Left colon (tissue), 2 donors: ENCODE measurements around the gene RPS17. TPM values are rescaled to one million over a fixed set of nuclear protein-coding genes. Genes with fewer than 3 reads are reported as not detected.
"Not testable (repeated sequence)": the region's sequence is repeated elsewhere in the genome, so short reads cannot be mapped to it uniquely, and the experiment has no call there.

Experiments used
- ATAC-seq: fragments of 200-7000 bp; cut with Tn5 transposase; one replicate; pipeline ENCODE4 v1.9.1; 2020; ENCODE audit warnings: mild to moderate bottlenecking, moderate library complexity
- DNase-seq, 2 donors: peaks; one replicate each; pipeline ENCODE4 v3.0.0-alpha.2; 2020
- intact Hi-C, 2 donors: fragments of 100-400 bp; cut with DNase I in 1 of 2; cut with micrococcal nuclease in 1 of 2; formaldehyde crosslinking; loops; one replicate each; pipeline versions ENCODE4 v1.11.2 to v1.14.0; 2022; cut with DNase I, micrococcal nuclease
- total RNA-seq, 2 donors: library from RNA; stranded (reverse); fragmentation: NEBNext Ultra II Directional; extraction: Animal tissue kit (Norgen Biotek cat#: 25700); gene quantifications; one replicate each; pipeline ENCODE4 v1.2.1, GENCODE V29; 2021
- donor health status: DM: no; HTN: no; CAD: no.
- donor health status: DM: yes; HTN: yes; CAD: no.

RPS17 gene
- total RNA-seq, 2 donors from 2014 or later, result 950 to 981 TPM

GRCh38 chr15:82532991-82533481 is 7.2 kb downstream of the RPS17 start:
- intact Hi-C loops, result loop anchor here in 1 of 2 donors (10.0 kb wide), 1 partner anchor 482 kb away; the partner anchor contains the start of gene C15orf40
- ATAC-seq (no peak), DNase-seq (no peak)

- intact Hi-C loops, result loop anchor here in 1 of 2 donors (10.0 kb wide), 1 partner anchor 482 kb away; the partner anchor contains the start of gene C15orf40
- DNase-seq (no peak), ATAC-seq (no peak)
Measured at GRCh38 chr15:82532383-82532990, 7.8 kb downstream of the RPS17 start.

- intact Hi-C loops, result loop anchor here in 1 of 2 donors (10.0 kb wide), 1 partner anchor 483 kb away; the partner anchor contains the start of gene C15orf40
- DNase-seq (no peak), ATAC-seq (no peak)
Measured at GRCh38 chr15:82531496-82532382, 8.5 kb downstream of the RPS17 start.

- DNase-seq, result peak; percentile 80 to 85
- intact Hi-C loops, result loop anchor here in 1 of 2 donors (10.0 kb wide), 1 partner anchor 484 kb away; the partner anchor contains the start of gene C15orf40
- ATAC-seq, result peak; percentile 93
Measured at GRCh38 chr15:82530606-82531379, 9.5 kb downstream of the RPS17 start.

- ATAC-seq (no peak), DNase-seq (no peak)
- intact Hi-C loops, result loop anchor here in 1 of 2 donors (10.0 kb wide), 1 partner anchor 485 kb away; the partner anchor contains the start of gene C15orf40
Measured at GRCh38 chr15:82530006-82530405, 10.3 kb downstream of the RPS17 start.

GRCh38 chr15:82513587-82513986 is 26.7 kb downstream of the RPS17 start:
- DNase-seq, ATAC-seq, intact Hi-C loops: not testable (repeated sequence)

- intact Hi-C loops, ATAC-seq, DNase-seq: not testable (repeated sequence)
Measured at GRCh38 chr15:82507693-82508092, 32.6 kb downstream of the RPS17 start.

GRCh38 chr15:82507087-82507486 is 33.2 kb downstream of the RPS17 start:
- ATAC-seq, DNase-seq, intact Hi-C loops: not testable (repeated sequence)

- DNase-seq, intact Hi-C loops: not testable (repeated sequence)
- ATAC-seq, result peak; percentile 59
Measured at GRCh38 chr15:82505842-82506241, 34.4 kb downstream of the RPS17 start.

- ATAC-seq, intact Hi-C loops, DNase-seq: not testable (repeated sequence)
Measured at GRCh38 chr15:82504074-82504473, 36.2 kb downstream of the RPS17 start.

- ATAC-seq, result peak; percentile 86
- intact Hi-C loops, DNase-seq: not testable (repeated sequence)
Measured at GRCh38 chr15:82502700-82503339, 37.4 kb downstream of the RPS17 start.

GRCh38 chr15:82500772-82501171 is 39.5 kb downstream of the RPS17 start:
- DNase-seq, intact Hi-C loops, ATAC-seq: not testable (repeated sequence)

- peak; percentile 44 for ATAC-seq
- DNase-seq, intact Hi-C loops: not testable (repeated sequence)
Measured at GRCh38 chr15:82497978-82498377, 42.3 kb downstream of the RPS17 start.

- intact Hi-C loops, DNase-seq: not testable (repeated sequence)
Measured at GRCh38 chr15:82488250-82488649, 52.0 kb downstream of the RPS17 start.

GRCh38 chr15:82487045-82487444 is 53.2 kb downstream of the RPS17 start:
- ATAC-seq, result not testable (repeated sequence)

More at GRCh38 chr15:82488250-82488649, 52.0 kb downstream of the RPS17 start:
- ATAC-seq, result not testable (repeated sequence)

More at GRCh38 chr15:82487045-82487444, 53.2 kb downstream of the RPS17 start:
- intact Hi-C loops, DNase-seq: not testable (repeated sequence)
